Frontal cortex (tissue), 4 donors: ENCODE data around the gene MED15. TPM values are rescaled to one million over a fixed set of nuclear protein-coding genes. Genes with fewer than 3 reads are reported as not detected.
A peak's percentile ranks its signal among the peaks of the same experiment; 100 is the strongest.
"Not testable (repeated sequence)": the region's sequence is repeated elsewhere in the genome, so short reads cannot be mapped to it uniquely, and the experiment has no call there.

Experiments used
- DNase-seq, 2 donors: peaks; one replicate each; pipeline ENCODE4 v3.0.0; 2012; ENCODE audit warnings: low spot score in 2 of 2
- FAIRE-seq: peaks from 2 replicates; lab custom pipeline; 2012; peaks lifted over from hg19 to GRCh38; lab: Jason Lieb, UNC
- total RNA-seq: library from RNA; depleted of rRNA; stranded (reverse); fragments of >200 nt; gene quantifications from one replicate; pipeline ENCODE4 v1.2.3, GENCODE V29; 2014
- donor health status: control.
- donor health status: control.
- donor health status: control.

MED15 gene
- total RNA-seq, 1 donor from 2014 or later: 13.0 TPM

GRCh38 chr22:20588843-20589581 is 81.6 kb downstream of the MED15 start:
- FAIRE-seq (no peak), DNase-seq (no peak)

GRCh38 chr22:20589614-20590476 is 82.4 kb downstream of the MED15 start:
- DNase-seq (no peak), FAIRE-seq (no peak)

DNA sequence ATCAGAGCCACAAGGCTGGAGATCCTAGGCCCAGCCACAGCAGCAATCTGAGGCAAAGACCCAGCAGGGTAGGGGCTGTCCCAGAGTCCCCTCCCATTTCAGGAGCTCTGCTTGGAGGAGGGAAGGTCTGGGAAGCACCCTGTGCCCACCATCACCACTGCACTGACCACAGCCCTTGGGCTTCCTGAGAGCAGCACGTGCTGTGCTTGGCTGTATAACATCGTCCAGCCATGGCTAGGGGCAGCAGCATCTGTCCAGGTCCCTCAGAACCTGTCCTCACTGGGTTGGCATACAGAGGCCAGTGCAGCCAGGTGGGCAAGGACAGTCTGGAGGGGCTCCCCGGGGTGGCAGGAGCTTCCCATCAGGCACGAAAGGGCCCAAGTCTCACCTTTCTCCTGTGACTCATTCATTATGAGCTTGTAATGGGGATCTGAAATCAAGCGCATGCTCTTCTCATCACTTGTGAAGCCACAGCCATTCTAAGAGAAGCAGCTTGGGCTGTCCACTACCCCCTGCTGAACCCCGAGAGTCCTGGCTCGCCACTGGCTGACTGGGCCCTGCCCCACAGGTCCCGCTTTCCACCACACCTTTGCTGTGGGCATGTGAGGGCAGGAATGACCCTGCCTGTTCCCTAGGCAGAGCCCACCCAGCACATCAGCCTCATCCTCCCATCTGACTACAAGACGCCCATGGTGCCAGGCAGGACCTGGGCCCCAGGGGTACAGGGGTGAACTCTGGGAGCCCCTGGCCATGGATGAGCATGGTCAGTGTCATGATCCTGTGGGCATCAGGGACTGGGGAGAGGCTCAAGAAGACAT is 83.3 kb downstream of the MED15 start:
- no peak for FAIRE-seq

GRCh38 chr22:20591295-20591645 is 83.9 kb downstream of the MED15 start:
- FAIRE-seq: no peak
- DNase-seq: no peak

More for the DNA sequence above, 83.3 kb downstream of the MED15 start:
- no peak for DNase-seq

GRCh38 chr22:20591660-20592310 is 84.4 kb downstream of the MED15 start:
- DNase-seq (no peak), FAIRE-seq (no peak)

DNA sequence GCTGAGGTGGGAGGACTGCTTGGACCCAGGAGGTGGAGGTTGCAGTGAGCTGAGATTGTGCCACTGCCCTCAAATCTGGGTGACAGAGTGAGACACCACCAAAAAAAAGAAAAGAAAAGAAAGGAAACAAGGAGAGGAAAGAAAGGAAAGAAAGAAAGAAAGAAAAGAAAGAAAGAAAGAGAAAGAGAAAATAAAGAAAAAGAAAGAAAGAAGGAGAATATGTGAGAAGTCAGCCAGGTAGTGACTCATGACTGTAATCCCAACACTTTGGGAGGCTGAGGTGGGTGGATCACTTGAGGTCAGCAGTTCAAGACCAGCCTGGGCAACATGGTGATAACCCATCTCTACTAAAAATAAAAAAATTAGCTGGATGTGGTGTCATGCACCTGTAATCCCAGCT is 86.6 kb downstream of the MED15 start:
- not testable (repeated sequence) for FAIRE-seq, DNase-seq

DNA sequence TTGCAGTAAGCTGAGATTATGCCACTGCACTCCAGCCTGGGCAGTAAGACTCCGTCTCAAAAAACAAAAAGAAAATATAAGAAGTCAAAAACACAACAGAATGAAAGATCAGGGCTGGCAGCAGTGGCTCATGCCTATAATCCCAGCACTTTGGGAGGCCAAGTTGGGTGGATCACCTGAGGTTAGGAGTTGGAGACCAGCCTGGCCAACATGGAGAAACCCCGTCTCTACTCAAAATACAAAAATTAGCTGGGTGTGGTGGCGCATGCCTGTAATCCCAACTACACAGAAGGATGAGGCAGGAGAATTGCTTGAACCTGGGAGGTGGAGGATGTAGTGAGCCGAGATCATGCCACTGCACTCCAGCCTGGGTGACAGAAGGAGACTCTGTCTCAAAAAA is 87.1 kb downstream of the MED15 start:
- not testable (repeated sequence) for DNase-seq, FAIRE-seq

- DNase-seq (no peak), FAIRE-seq (no peak)
Measured at GRCh38 chr22:20595461-20595860, 88.1 kb downstream of the MED15 start.

- FAIRE-seq: no peak
- DNase-seq: no peak
Measured at GRCh38 chr22:20599117-20599516, 91.7 kb downstream of the MED15 start.

DNA sequence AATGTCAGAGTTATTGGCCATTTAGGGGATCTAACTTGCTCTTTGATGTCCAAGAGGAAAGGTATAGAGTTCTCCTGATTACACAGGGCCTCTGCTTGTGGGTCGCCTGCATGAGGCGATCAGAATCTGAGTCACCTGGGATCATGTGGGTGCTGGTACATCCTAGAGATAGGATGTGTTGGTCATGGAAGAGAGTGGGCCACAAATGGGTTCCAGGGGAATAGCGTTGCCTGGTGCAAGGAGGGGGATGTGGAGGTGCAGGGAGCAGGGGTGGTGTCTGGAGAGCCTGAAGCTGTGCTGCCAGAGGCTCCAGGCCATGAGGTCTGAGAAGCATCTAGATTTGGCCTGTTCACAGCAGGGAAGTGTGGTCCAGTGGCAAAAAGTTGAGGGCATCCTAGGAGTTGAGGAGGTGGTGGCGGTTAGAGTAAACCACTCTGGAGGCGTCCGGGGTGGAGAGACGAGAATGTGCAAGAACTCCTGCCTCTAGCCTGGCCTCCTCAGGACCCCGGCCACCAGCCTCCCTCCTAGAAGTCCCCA is 92.8 kb downstream of the MED15 start:
- FAIRE-seq (no peak), DNase-seq (no peak)

DNA sequence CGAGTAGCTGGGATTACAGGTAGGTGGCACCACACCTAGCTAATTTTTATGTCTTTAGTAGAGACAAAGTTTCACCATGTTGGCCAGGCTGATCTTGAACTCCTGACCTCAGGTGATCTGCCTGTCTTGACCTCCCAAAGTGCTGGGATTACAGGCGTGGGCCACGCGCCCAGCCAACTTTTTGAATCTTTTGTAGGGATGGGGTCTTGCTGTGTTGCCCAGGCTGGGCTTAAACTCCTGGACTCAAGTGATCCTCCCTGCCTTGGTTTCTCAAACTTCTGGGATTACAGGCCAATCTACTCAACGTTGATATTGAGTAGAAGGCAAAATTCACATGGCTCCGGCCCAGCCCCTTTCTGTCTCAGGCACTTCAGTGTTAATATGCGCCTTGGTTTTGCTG is 93.9 kb downstream of the MED15 start:
- FAIRE-seq (no peak), DNase-seq (no peak)

DNA sequence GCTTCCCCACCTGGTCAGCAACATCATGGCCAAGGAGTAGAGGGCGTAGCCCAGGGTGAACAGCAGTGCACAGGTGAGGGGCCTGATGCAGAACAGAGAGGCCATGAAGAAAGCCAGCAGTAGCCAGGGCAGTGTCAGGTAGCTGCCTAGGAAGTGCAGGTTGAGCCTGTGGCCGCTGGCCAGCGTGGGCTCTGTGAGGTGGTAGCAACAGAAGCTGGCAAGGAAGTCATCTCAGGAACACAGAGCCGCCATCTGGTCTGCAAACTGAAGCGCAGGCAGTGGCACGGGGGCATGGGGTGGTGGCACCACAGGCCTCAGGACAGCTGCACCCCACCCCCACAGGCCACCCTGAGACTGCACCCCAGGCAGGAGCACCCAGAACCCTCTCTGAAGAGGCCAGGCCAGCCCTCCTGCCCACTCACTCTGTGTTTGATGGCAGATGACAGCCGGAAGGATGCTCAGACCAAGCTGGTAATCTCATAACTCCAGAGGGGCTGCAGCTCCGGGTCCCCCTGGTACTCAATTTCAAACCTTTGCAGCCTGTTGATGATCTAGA is 95.3 kb downstream of the MED15 start:
- no peak for FAIRE-seq
- DNase-seq: no peak

- DNase-seq (no peak), FAIRE-seq (no peak)
Measured at GRCh38 chr22:20604092-20604747, 96.8 kb downstream of the MED15 start.

DNA sequence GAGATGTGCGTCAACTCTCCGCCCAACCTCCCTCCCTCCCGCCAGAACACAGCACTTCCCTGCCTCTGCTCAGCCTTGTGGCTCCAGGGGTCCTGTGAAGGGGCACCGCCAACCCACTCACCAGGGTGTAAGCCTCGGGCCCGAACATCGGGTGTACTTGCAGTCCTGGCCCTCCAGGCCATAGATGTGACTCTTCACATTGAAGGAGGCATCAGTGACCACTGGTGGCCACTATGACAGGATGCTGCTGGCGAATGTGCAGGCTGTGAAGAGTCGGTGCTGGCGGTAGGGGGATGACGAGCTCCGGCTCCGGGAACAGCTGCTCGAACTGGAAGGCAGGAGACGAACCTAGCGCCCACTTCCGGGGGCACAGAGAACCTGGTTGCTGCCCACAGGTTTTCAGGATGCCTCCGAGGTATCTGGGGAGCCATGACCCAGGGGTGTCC is 97.4 kb downstream of the MED15 start:
- no peak for FAIRE-seq
- DNase-seq: no peak

- FAIRE-seq (no peak), DNase-seq (no peak)
Measured at GRCh38 chr22:20605328-20605727, 97.9 kb downstream of the MED15 start.

GRCh38 chr22:20606041-20606783 is 98.8 kb downstream of the MED15 start:
- FAIRE-seq: no peak
- DNase-seq: peak in 1 of 2 donors; percentile 46

DNA sequence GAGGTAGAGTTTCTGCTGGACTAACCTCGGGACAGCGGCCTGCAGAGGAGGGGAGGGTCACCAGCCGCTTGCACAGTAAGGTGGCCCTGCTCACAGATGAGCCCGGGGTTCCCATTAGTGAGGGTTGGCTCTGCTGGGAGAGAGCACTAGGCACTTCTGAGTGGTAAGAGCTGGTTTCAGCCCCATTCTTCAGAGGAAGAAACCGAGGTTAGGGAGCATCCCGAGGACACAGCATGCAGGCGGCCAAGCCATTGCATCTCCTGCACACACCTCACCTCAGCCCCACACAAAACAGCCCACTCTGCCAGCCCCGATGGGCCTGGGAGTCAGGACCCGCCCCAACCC is 99.3 kb downstream of the MED15 start:
- FAIRE-seq: no peak
- DNase-seq: no peak
